NOMO-1 treated with dmso at 0.1 percent for 144 hours (cell line): Measurements from ENCODE around the gene ZNF74.
"Not testable (repeated sequence)": the region's sequence is repeated elsewhere in the genome, so short reads cannot be mapped to it uniquely, and the experiment has no call there.

Experiments
- DNase-seq: peaks from one replicate; lab custom pipeline; 2025; ENCODE audit not compliant: unreplicated experiment; lab: John Stamatoyannopoulos, UW

The ZNF74 gene

GRCh38 chr22:20374130-20374529 is 19.8 kb upstream of the ZNF74 start:
- not testable (repeated sequence) for DNase-seq

GRCh38 chr22:20376281-20376680 is 17.7 kb upstream of the ZNF74 start:
- DNase-seq: not testable (repeated sequence)

GRCh38 chr22:20376983-20377382 is 17.0 kb upstream of the ZNF74 start:
- not testable (repeated sequence) for DNase-seq

- DNase-seq: no peak
Observed at GRCh38 chr22:20378110-20378509, 15.8 kb upstream of the ZNF74 start.

- DNase-seq: not testable (repeated sequence)
Observed at GRCh38 chr22:20378684-20379083, 15.3 kb upstream of the ZNF74 start.

- no peak for DNase-seq
Observed at GRCh38 chr22:20380486-20380885, 13.5 kb upstream of the ZNF74 start.

- DNase-seq: no peak
Observed at GRCh38 chr22:20383538-20383937, 10.4 kb upstream of the ZNF74 start.

- DNase-seq: no peak
Observed at GRCh38 chr22:20384171-20384570, 9.8 kb upstream of the ZNF74 start.

GRCh38 chr22:20384865-20385264 is 9.1 kb upstream of the ZNF74 start:
- DNase-seq: no peak

GRCh38 chr22:20386336-20386735 is 7.6 kb upstream of the ZNF74 start:
- no peak for DNase-seq

GRCh38 chr22:20386972-20387371 is 7.0 kb upstream of the ZNF74 start:
- no peak for DNase-seq

- no peak for DNase-seq
Observed at GRCh38 chr22:20388200-20388599, 5.8 kb upstream of the ZNF74 start.

GRCh38 chr22:20389288-20389687 is 4.7 kb upstream of the ZNF74 start:
- no peak for DNase-seq

GRCh38 chr22:20390394-20390907 is 3.5 kb upstream of the ZNF74 start:
- no peak for DNase-seq

- no peak for DNase-seq
Observed at GRCh38 chr22:20391222-20391621, 2.7 kb upstream of the ZNF74 start.

GRCh38 chr22:20392365-20392881 is 1.5 kb upstream of the ZNF74 start:
- not testable (repeated sequence) for DNase-seq

GRCh38 chr22:20392983-20393704 is 807 bp upstream of the ZNF74 start:
- DNase-seq: no peak

- DNase-seq: no peak
Observed at GRCh38 chr22:20395181-20395906, 1.4 kb downstream of the ZNF74 start.

- DNase-seq: no peak
Observed at GRCh38 chr22:20395907-20396287, 1.9 kb downstream of the ZNF74 start.

- DNase-seq: no peak
Observed at GRCh38 chr22:20396639-20397038, 2.7 kb downstream of the ZNF74 start.

GRCh38 chr22:20397498-20397897 is 3.5 kb downstream of the ZNF74 start:
- no peak for DNase-seq

- no peak for DNase-seq
Observed at GRCh38 chr22:20398420-20398819, 4.5 kb downstream of the ZNF74 start.
